HG03558 (cell line): Measurements from ENCODE around the gene DESI2.

Source experiments
- ATAC-seq: cut with Tn5 transposase; IDR thresholded peaks from one replicate; pipeline ENCODE4 v1.9.1; 2021; ENCODE audit warnings: moderate number of reproducible peaks; ENCODE audit not compliant: unreplicated experiment; ENCODE audit errors: extremely low read depth

The DESI2 gene

DNA sequence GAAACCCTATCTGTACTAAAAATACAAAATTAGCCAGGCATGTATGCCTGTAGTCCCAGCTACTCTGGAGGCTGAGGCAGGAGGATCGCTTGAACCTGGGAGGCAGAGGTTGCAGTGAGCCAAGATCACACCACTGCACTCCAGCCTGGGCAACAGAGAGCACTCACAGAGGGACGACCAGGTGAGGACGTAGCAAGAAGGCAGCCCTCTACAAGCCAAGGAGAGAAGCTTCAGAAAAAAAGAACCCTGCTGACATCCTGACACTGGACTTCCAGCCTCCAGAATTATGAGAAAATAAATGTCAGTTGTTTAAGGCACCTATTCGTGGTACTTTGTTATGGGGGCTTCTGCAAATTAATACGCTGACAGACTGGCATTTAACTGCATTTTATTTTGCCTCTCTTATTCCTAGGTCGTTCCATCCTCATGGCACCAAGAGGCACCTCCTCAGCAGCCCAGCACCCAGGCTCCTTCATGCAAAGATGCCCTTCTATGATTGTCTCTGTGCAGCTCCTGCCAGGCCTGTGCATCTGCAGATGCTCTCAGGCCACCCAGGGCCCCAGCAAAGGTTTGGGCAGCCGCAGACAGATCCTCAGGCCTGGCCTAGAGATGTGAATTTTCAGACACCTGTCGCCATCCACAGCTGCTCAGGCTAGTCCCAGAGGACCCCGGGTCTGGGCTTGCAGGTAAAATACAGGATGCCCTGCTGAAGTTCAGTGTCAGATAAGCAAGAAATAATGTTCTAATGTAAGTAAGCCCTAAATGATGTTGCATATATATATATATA, 96.5 kb downstream of the DESI2 start:
- ATAC-seq = no peak

- no peak for ATAC-seq
Measured at GRCh38 chr1:244751271-244751895, 98.5 kb downstream of the DESI2 start.

DNA sequence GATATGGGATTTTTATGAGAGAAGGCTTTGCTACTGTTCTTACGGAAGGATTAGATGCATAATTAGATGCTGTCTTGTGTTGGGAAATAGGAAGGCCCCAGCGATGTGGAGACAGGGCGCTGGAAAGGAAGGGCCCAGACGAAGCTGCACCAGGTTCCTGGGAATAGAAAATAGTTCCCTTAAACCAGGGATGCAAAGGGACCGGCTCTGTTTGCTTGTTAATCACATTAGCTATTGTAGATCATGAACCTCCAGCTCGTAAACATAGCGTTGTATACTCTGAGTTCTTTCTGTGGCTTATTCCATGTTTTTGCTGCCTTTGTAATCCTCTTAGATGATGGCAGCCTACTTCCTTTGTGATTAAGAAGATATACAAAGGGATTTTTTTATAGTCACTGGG, 102.7 kb downstream of the DESI2 start:
- ATAC-seq = no peak

DNA sequence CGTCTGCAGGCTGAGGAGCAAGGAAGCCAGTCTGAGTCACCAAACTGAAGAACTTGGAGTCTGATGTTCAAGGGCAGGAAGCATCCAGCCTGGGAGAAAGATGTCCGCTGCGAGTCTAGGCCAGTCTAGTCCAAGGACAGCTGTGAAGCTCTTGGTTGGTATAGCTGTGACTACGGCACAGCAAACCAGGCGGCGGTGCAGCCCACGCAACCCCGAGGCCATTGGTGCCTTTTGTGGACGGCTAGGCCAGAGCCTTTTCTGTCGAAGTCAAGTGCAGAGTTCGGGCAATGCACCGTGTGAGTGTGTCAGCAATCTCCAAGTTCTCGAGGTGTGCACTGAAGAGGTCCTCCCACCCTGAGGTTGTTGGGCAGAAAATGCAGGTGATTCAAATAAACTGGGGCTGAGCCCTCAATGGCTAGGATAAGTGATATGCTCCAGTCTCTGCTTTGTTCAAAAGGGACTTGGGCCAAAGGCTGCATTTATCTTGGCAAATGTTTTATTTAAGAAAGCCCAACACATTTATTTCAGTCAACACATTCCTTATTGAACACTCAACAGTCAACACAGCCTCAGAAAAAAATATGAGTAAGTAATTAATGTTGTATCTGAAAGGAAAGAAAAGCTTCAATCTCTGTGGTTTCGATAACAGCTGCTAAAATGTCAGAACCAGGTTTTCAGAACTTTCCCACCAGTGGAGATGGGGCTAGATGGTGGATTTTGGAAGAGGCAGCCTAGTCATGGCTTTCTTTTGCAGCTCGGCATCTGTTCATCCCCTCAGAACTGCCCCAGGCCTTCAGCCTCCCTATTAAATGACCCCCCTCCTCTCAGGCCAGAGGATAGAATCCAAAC, 104.4 kb downstream of the DESI2 start:
- ATAC-seq = no peak
